NCI-H1417 (cell line): ENCODE measurements around the gene TBC1D3B.
"Not testable (repeated sequence)": the region's sequence is repeated elsewhere in the genome, so short reads cannot be mapped to it uniquely, and the experiment has no call there.

Experiments used
- DNase-seq, 3 experiments: peaks; one replicate each; lab custom pipeline; 2025; lab: John Stamatoyannopoulos, UW

Gene TBC1D3B

DNA sequence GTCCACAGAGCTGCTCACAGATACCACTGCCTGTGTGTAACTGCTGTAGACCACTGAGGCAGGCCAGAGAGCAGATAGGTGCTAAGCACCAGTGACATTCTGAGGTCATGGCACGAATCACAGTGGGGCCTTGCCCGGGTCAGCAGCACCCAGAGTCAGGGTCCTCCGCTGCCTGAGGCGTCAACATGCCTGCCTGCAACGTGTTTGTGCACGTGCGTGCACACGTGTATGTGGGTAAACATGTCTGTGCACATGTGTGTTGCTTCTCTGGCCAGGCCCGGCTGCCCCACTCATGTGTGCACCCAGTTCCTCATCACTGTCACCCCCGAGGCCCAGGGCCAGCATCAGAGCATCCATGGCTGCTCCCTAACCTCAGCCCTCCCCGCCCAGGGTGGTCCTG is at the start of gene TBC1D3B:
TSS of gene TBC1D3B (minus strand) at position 101 of the 400 bp plus-strand sequence. CDS start 1,586 bp downstream, outside the sequence.
- DNase-seq: not testable (repeated sequence)

DNA sequence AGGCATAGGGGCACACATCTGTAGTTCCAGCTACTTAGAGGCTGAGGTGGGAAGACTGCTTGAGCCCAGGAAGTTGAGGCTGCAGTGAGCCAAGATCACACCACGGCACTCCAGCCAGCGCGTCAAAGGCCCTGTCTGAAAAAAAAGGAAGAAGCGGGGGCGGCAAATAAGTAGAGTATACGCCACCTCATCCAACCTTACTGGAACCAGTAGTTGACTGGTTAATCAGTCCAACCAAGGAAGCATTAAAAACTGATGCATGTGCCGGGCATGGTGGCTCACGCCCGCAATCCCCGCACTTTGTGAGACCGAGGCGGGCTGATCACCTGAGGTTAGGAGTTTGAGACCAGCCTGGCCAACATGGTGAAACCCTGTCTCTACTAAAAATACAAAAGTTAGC is 46.5 kb upstream of the TBC1D3B start:
- DNase-seq: not testable (repeated sequence)

DNA sequence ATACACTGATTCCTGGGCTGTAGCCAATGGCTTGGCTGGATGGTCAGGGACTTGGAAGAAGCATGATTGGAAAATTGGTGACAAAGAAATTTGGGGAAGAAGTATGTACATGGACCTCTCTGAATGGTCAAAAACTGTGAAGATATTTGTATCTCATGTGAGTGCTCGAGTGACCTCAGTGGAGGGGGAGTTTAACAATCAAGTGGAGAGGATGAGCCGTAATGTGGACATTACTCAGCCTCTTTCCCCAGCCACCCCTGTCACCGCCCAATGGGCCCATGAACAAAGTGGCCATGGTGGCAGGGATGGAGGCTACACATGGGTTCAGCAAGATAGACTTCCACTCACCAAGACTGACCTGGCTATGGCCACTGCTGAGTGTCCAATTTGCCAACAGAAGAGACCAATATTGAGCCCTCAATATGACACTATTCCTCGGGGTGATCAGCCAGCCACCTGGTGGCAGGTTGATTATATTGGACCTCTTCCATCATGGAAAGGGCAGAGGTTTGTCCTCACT is 45.2 kb upstream of the TBC1D3B start:
- DNase-seq: not testable (repeated sequence)

DNA sequence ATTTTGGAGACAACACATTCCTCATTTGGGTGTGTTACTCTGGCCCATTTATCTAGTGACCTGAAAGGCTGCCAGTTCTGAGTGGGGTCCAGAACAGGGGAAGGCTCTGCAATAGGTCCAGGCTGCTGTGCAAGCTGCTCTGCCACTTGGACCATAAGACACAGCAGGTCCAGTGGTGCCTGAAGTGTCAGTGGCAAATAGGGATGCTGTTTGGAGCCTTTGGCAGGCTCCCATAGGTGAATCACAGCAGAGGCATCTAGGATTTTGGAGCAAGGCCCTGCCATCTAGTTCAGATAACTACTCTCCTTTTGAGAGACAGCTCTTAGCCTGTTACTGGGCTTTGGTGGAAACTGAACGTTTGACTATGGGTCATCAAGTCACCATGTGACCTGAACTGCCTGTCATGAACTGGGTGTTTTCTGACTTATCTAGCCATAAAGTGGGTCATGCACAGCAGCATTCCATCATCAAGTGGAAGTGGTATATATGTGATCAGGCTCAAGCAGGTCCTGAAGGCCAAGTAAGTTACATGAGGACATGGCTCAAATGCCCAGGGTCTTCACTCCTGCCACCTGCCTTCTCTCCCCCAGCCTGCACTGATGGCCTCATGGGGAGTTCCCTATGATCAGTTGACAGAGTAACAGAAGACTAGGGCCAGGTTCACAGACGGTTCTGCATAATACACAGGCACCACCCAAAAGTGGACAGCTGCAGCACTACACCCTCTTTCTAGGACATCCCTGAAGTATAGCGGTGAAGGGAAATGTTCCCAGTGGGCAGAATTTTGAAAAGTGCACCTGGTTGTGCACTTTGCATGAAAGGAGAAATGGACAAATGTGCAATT is 44.5 kb upstream of the TBC1D3B start:
- DNase-seq: not testable (repeated sequence)

DNA sequence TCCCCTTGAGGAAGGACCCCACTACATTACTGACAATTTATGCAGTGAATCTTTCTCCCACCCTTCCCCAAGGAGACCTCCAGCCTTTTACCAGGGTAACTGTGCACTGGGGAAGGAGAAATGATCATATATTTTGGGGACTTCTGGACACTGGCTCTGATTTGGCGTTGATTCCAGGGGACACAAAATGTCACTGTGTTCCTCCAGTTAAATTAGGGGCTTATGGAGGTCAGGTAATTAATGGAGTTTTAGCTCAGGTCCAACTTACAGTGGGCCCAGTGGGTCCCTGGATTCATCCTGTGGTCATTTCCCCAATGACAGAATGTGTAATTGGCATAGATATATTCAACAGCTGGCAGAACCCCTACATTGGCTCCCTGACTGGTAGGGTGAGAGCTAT is 43.1 kb upstream of the TBC1D3B start:
- DNase-seq: not testable (repeated sequence)

DNA sequence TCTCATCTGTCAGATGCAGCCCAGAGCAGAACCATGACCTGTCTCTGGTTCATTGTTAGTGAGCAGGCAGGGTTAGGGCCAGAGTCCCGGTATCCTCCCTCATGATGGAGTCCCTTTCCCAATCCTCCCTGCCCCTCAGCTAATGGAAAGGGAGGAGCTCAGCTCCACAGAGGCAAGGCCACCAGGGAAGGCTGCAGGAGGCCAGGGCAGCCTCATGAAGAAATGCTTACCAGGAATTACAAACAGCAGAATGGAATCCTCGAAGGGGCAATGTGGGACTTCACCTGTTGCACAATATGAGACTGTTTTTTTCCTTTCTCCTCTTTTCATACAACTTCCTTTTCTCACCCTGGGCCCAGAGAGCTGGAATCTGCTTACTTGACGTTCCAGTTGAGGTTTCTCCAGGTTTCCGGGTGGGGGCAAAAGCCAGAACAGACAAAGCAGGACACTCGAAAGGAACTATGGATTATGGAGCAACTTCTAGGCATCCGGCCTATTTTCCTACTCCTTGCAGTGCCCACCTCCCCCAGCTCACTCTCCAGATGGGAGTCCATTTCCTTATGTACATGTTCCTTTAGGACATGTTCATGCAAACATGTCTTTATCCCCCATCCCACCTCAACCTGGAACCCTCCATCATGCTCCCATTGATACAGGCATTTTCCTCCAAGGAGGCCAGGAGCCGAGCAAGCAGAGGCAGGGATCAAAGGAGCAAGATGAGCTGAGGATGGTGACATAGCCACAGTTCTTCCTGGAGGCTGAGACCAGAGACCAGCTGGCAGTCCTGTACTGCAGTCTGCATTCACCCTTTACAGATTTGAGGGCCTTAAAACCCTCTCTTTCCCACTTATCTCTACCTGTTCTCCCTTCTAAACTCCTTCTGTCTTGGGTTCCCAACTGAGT is 39.2 kb upstream of the TBC1D3B start:
- not testable (repeated sequence) for DNase-seq

DNA sequence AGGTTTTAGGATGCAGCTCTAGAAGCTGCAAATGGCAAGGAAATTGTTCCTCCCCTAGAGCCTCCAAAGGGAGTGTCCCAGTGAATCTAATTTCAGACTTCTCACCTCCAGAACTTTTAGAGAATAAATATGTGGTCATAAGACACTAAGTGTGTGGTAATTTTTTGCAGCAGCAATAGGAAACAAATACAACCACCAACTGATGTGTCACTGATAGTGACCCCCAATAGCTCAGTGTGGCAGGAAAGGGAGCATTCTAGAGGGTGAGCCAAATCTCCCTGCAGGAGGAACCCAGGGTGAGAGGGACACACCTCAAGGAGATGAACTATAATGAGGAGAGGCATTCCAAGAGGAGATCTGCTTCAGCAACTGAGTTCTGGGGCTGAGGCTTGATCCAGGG is 38.5 kb upstream of the TBC1D3B start:
- no peak for DNase-seq

DNA sequence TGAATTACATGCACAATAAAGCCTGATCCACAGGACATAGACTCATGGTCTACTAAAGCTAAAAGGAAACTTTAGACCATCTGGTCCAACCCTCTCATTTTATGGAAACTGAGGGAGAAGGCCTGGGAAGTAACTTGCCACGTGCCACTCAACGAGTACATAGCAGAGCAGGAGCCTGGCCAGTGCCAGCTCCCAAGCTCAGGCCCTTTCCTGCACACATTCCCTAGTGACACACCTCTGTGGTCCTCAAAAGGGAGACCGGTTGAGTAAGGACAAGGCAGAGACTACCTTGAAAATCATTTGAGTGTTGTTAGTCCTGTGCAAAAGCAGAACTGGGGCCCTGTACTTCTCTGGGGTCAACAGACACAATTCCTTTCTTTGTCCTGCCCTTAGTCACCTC is 37.3 kb upstream of the TBC1D3B start:
- DNase-seq: no peak

DNA sequence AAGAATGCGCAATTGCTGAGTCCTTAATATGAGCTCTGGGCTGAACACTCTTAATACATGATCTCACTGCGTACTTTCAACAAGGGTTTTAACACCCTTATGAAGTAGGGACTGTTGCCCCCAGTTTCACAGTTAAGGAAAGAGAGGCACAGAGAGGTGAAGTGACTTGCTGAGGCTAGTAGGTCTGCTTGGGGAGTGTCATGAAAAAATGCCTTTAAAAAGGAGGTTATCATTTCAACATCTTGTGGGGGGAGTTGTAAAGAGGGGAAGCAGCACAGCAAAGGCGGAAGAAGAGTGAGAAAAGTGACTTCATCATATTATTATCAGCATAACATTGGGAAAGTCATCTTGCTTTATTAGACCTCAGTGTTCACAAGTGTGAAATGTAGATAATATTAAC is 36.5 kb upstream of the TBC1D3B start:
- no peak for DNase-seq

DNA sequence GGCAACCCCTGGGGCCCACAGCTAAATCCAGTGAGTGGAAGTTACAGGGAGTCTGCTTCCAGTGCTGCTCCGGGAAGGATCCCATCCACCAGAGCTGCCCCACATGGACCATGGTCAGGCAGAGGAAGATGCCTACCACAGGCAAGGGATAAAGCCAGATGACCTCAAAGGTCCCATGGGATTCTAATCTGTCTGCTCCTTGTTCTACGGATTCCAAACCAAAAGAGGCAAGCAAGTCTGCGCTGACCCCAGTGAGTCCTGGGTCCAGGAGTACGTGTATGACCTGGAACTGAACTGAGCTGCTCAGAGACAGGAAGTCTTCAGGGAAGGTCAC is 35.8 kb upstream of the TBC1D3B start:
- DNase-seq: no peak

DNA sequence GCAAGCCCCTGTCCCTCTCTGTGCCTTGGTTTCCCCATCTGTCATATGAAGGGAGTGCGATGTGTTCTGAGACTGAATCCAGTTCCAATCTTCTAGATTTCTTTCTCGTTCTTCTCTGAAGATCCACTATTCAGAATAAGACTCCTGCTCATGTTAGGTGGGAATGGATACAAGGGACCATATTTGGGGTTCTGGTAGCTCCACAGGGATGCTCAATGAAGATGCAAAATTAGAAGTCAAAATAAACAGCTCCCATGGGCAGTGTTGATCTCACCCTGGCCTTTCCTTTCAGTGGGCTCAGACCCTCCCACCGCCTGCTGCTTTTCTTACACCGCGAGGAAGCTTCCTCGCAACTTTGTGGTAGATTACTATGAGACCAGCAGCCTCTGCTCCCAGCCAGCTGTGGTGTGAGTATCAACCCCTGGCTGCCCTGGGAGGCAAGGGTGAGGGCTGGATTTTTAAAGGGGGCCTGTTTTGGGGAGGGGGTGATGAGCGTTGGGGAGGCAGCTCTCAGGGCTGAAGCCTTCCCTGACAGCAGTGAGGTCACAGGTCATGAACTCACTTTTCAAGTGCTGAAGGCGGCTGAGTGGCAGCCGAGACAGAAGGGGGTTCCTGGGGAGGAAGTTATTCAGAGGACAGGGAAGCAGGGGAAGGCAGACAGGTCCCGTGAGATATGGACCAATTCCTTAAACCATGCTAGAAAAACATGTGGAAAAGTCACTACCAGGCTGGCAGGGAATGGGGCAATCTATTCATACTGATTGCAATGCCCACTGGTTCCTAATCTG is 35.2 kb upstream of the TBC1D3B start:
- not testable (repeated sequence) for DNase-seq

DNA sequence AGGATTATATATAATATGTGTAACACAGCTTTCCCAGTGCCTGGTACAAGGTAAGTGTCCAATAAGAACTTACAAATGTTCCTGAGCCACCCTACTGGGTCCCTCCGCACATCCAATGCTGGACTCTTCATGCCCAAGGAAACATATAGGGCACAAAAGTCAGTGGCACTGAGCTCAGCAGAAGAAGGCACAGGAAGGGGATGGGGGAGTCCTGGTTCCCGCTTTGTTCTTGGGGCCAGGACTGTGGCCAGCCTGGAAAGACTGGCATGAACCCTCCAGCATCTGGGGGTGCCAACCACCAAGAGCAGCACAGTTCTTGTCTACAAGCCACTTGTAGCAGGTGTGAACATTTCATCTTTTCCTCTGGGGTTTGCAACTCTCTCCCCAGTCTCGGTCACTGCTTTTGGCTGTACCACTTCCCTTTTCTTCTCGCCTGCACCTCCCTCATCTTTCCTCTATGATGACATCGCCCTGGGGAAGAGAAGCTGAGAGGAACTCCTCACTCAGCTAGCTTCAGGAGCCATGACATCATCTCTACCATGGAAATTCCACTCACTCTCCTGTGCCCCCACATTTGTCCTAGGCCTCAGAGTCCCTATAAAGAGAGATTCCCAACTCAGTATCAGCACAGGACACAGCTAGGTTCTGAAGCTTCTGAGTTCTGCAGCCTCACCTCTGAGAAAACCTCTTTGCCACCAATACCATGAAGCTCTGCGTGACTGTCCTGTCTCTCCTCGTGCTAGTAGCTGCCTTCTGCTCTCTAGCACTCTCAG is 34.2 kb upstream of the TBC1D3B start, which contains the start of gene CCL4L2:
TSS of gene CCL4L2 (plus strand) at position 625 of the 773 bp plus-strand sequence.
- DNase-seq: not testable (repeated sequence)

DNA sequence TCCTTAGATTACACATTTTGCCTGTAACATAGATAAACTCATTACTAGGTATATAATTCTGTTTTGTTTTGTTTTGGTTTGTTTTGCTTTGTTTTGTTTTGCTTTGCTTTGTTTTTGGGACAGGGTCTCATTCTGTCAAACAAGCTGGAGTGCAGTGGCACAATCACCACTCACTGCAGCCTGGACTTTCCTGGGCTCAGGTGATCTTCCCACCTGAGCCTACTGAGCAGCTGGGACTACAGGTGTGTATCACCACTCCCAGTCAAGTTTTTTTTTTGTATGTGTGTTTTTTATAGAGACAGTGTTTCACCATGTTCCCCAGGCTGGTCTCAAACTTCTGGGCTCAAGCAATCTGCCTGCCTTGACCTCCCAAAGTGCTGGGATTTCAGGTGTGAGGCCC is 33.1 kb upstream of the TBC1D3B start:
- DNase-seq: no peak

DNA sequence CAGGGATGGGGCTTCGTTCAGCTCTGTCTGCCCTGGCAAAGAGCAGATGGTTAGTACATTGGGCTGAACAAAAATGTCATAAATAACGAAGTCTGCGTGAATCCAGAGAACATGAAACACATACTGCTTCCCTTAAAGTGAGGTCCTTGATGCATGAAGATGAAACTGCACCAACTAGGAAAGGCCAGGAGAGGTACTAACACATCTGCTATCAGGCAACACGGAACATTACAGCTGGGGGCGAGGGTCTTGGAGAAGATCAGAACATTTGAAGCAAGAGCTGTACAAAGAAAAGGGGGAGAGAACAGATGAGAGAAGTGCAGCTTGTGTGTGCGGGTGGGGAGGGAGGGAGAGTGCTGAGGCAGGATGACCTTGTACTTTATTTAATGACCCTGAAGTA is 30.9 kb upstream of the TBC1D3B start:
- DNase-seq: not testable (repeated sequence)

DNA sequence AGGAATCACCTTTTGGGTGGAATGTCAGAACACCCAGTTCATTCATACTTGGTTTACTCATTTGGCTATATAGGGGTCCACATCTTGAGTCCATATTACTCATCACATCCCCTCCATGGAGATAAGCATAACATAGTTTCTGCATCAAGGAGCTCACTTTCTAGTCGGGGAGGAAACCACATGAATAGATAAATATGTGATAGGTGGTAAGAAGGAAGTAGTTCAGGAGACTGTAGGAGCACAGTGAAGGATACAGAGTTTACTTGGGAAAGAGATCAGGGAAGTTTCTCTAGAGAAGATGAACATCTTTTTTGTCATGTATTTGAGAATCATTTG is 30.0 kb upstream of the TBC1D3B start:
- DNase-seq: not testable (repeated sequence)

DNA sequence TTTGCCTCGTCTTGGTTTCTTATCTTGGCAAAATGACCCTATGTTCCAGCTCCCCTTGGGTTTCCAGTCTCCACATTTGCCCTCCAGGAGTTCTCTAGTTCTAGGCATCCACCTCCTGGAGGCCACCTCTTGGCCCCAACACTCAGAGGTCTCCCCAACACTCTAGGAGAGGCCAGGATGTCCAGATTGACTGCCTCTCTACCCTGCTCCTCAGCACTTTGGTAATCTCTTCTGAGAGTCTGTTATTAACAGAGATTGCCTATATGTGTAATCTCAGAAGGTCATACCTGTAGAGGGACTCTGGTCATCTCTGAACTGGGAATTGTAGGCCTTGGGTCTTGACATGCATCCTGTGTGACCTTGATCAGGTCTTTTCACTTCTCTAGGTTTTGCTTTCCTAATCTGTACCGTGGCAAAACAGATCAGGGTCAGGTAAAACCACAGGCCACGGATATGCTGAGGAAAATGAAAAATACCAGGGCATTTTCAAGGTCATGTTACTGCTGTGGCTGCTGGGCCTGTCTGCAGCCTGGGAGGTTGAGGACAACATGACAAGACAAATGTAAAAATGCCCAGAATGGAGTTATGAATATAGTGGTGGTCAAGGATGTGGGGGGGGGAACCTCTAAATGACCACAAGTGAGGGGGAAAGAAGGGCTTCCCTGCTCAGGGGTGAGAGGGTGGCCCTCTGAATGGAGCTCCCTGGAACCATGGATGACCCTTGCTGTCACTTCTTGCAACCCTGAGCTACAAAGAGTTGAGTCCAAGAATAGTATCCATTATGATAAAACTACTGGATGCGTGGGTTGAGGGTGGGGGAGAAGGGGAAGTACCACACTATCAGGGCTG is 29.4 kb upstream of the TBC1D3B start:
- DNase-seq: no peak

DNA sequence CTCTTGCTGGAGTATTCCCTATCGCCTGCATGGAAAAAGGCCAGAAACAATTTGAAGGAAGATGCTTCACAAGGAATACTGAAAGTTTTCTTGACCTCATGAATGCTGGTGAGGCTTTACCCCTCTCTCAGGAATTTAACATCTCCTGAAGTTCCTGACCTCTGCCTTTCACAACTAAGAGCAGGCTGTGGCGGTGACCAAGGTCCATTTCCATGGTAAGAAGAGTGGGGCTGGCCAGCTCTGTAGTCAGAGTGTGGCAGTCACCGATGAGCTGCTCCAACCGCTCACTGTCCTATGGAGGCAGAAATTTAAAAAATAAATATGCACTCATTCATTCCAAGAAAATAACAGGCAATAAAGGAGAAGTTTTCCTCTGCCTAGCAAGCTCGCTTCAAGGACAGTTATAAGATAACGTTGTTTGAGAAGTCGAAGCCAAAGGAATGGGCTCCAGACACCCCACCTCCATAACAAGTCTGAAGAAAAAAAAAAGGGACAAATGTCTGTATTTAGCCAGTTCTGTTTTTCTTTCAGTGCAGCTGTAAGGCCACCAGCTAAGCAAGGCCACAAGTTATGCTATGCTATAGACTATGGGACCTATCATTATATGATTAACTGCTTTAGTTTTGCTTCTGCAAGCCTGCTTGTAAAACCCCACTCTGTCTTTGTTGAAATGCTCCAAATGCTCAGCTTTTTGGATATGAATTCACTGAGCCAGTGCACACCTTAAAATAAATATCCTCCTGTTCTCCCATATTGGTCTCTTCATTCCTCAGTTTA is 28.5 kb upstream of the TBC1D3B start:
- DNase-seq: no peak

DNA sequence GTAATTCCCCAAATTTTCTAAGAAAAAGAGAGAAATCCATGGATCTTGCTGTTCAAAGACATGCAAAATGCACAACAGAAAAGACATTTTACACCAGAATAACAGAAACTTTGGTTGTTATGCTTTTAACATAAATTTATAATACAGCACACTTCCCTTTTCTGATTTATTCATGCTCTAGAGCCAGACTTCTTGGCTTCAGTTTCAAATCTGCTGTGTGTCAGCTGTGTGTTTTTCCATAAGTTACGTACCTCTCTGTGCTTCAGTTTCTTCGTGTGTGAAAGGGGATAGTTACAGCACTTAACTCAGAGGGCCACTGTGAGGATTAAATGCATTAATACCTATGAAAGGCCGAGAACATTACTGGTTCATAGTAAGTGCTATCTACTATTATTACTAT is 26.9 kb upstream of the TBC1D3B start:
- no peak for DNase-seq

DNA sequence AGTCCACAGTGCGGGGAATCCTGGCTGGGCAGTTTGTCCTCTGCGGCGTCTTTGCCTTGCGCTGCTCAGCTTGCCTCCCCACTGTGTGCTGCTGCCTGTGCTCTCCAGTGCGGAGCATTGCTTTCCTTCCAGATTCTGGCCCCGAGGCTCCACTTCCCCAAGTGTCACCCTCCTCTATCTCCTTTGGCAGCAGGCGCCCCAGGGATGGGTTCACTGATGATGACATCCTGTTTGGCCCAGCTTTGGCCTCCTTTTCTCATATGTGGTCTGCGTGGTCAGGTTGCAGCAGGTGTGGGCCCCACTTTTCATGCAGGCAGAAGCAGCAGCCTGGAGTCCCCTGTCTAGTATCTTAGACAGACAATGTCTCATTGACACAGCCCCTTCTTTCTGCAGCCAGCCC is 25.1 kb upstream of the TBC1D3B start:
- DNase-seq: not testable (repeated sequence)
